Esophagus squamous epithelium (tissue), 5 donors: ENCODE measurements around the gene TEKTIP1. TPM values are rescaled to one million over a fixed set of nuclear protein-coding genes. Genes with fewer than 3 reads are reported as not detected.

Source experiments
- DNase-seq: peaks from one replicate; lab custom pipeline; 2025; lab: John Stamatoyannopoulos, UW
- H3K27ac ChIP-seq, 4 donors: fragments of 200-600 bp; sonication (generic); one replicate each; pipeline ENCODE4 v1.5.1; 2016 to 2019; ENCODE audit warnings: mild to moderate bottlenecking in 1 of 4
- H3K27me3 ChIP-seq, 4 donors: fragments of 200-600 bp; sonication (generic); 1 replicate in 3 of 4; 2 replicates in 1 of 4; pipeline versions ENCODE4 v1.5.1 to v1.6.0; 2017 to 2021; ENCODE audit warnings: antibody characterized with exemption in 1 of 4
- H3K36me3 ChIP-seq, 3 donors: fragments of 200-600 bp; sonication (generic); one replicate each; pipeline ENCODE4 v1.5.1; 2016 to 2019
- H3K4me1 ChIP-seq, 3 donors: fragments of 200-600 bp; sonication (generic); one replicate each; pipeline ENCODE4 v1.5.1; 2017 to 2019
- H3K4me3 ChIP-seq, 4 donors: fragments of 200-600 bp; sonication (generic); 1 replicate in 3 of 4; 2 replicates in 1 of 4; pipeline ENCODE4 v1.5.1; 2016 to 2019; ENCODE audit warnings: mild to moderate bottlenecking in 2 of 4, moderate library complexity in 1 of 4
- H3K9me3 ChIP-seq, 3 donors: fragments of 200-600 bp; sonication (generic); one replicate each; pipeline ENCODE4 v1.5.1; 2016 to 2019
- POLR2A ChIP-seq, 4 donors: fragments of 450-650 bp; IDR thresholded peaks; one replicate each; pipeline ENCODE4 v1.6.1; 2017; ENCODE audit warnings: antibody characterized with exemption in 4 of 4, mild to moderate bottlenecking in 4 of 4, moderate library complexity in 3 of 4
- WGBS, 2 donors: methylation state at CpG; one replicate each; pipeline ENCODE4 v1.1.5; 2018; 5-methylcytosine and 5-hydroxymethylcytosine counted together
- intact Hi-C: fragments of 100-400 bp; cut with DNase I; formaldehyde crosslinking; loops from one replicate; pipeline ENCODE4 v1.15.0; 2022
- total RNA-seq, 4 donors: library from RNA; depleted of rRNA; stranded (reverse); fragments of >200 nt; gene quantifications; one replicate each; pipeline ENCODE4 v1.1.0, GENCODE V29; 2016
- TF ChIP-seq, protein P1 (sequence below), 6 experiments: fragments of 450-650 bp in 4 of 6; fragments of 200-600 bp in 2 of 6; sonication (generic) in 2 of 6; IDR thresholded peaks; one replicate each; pipeline ENCODE4 v1.5.1; 2016 to 2019; ENCODE audit warnings: antibody characterized with exemption in 6 of 6, mild to moderate bottlenecking in 4 of 6, moderate library complexity in 4 of 6
- donor health status: DM: yes; HTN: yes; CAD: no.

TEKTIP1 gene
- total RNA-seq, 4 donors from 2014 or later: 0.95 TPM; not detected in 3

DNA sequence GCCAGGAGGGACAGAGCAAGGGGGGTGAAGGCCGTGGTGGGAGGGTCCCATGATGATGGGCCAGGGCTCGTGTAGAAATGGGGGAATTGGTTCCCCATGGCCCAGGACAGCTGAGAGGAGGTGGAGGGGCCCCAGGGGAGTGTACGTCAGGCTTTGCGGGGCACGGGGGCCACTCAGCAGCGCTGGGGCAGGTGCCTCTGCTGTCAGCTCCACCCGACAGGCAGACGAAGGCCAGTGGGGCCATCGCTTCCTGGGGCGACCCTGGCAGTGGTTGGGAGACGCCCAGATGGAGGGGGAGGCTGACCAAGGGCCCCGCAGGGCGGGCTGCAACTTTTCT is 1.9 kb upstream of the TEKTIP1 start:
- Histone ChIP-seq H3K36me3 (peaks cover 23 to 76% (median 31%) of the 10 kb centered on the region in 3 donors), H3K9me3 (no peaks in the 10 kb centered on the region), H3K27me3 (no peaks in the 10 kb centered on the region), H3K27ac (peak overlapping the region; percentile 46 to 65 (median 54)), H3K4me1 (peaks cover 0 to 29% (median 0%) of the 10 kb centered on the region in 3 donors), H3K4me3 (no peak overlapping the region)
- TF ChIP-seq POLR2A (IDR thresholded peaks at IDR 0.05): no peak
- TF ChIP-seq, protein P1, sequence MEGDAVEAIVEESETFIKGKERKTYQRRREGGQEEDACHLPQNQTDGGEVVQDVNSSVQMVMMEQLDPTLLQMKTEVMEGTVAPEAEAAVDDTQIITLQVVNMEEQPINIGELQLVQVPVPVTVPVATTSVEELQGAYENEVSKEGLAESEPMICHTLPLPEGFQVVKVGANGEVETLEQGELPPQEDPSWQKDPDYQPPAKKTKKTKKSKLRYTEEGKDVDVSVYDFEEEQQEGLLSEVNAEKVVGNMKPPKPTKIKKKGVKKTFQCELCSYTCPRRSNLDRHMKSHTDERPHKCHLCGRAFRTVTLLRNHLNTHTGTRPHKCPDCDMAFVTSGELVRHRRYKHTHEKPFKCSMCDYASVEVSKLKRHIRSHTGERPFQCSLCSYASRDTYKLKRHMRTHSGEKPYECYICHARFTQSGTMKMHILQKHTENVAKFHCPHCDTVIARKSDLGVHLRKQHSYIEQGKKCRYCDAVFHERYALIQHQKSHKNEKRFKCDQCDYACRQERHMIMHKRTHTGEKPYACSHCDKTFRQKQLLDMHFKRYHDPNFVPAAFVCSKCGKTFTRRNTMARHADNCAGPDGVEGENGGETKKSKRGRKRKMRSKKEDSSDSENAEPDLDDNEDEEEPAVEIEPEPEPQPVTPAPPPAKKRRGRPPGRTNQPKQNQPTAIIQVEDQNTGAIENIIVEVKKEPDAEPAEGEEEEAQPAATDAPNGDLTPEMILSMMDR (IDR thresholded peaks at IDR 0.05): no peak
- no peak for DNase-seq
- intact Hi-C loops: no loop called here
- 46 to 70% methylated on average over 2 to 7 of the region's 13 CpGs for WGBS, 2 donors

DNA sequence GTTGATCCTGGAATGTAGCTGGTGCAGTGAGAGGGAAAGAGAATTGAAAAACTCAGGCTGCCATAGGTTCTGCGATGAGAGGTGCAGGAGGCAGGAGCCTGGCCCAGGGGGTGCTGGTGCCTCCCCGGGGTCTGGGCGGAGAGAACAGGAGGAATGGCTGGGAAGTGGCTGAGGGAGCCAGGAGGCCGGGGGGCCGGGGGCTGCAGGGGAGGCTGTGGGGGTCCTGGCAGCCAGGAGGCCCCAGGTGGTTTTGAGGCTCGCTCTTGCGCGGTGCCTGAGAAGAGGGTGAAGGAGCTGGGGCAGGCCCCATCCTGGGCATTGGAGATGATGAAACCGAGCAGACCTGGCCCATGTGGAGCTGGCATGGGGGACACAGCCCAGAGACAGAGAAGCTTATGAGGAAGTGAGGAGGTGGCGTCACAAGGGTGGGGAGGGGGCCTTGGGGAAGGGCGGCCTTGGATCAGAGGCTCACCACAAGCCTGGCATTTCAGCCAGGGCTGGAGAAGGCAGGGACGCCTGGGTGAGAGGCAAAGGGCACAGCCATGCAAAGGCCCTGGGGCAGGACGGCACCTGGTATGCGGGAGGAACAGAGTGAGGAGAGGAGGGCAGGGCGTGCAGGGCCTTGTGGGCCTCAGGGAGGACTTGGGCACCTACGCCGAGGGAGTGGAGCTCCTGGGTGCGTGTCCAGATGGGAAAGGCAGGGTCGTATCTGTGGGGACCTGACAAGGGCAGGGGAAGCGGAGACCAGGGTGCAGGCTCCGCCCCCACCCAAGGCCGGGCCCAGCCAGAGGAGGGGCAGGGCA is 1.3 kb upstream of the TEKTIP1 start:
- intact Hi-C loops: no loop called here
- WGBS, 2 donors: 78 to 79% methylated on average over 17 of the region's 22 CpGs
- Histone ChIP-seq H3K4me1 (peaks cover 0 to 29% (median 0%) of the 10 kb centered on the region in 3 donors), H3K9me3 (no peaks in the 10 kb centered on the region), H3K4me3 (no peak overlapping the region), H3K36me3 (peaks cover 18 to 70% (median 26%) of the 10 kb centered on the region in 3 donors), H3K27ac (peak overlapping the region; percentile 46 to 65 (median 54)), H3K27me3 (no peaks in the 10 kb centered on the region)
- no peak for DNase-seq
- TF ChIP-seq, protein P1 (IDR thresholded peaks at IDR 0.05): no peak
- TF ChIP-seq POLR2A (IDR thresholded peaks at IDR 0.05): no peak

DNA sequence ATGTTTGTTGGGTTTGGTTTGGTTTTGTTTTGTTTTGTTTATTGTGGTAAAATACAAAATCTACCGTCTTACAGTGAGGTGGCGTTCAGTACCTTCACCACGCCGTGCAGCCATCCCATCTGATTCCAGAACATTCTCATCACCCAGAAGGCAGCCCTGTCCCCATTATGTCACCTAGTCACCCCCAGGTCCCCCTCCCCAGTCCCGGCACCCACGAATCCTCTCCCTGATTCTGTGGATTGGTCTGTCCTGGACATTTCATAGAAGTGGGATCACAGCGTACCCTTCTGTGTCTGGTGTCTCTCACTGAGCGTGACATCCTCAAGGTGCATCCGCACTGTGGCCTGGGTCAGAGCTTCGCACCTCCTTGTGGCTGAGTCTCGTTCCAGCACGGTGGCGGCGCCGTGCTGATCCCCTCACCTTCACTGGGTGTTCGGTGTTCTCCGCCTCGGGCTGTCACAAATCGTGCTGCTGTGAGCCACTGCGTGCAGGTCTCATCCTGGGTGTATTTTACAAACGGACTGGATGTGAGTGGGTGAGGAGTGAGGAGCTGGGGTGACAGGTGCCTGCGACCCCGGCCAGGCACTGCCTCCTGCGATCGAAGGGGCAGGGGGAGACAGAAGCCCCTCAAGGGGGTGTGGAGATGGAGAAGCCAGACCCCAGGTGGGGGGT is 580 bp upstream of the TEKTIP1 start:
- H3K9me3 ChIP-seq: no peaks in the 10 kb centered on the region
- 79 to 83% methylated on average over 10 to 19 of the region's 25 CpGs for WGBS, 2 donors
- no peak for DNase-seq
- H3K27me3 ChIP-seq: no peaks in the 10 kb centered on the region
- intact Hi-C loops: no loop called here
- TF ChIP-seq POLR2A (IDR thresholded peaks at IDR 0.05): no peak
- TF ChIP-seq, protein P1 (IDR thresholded peaks at IDR 0.05): no peak
- H3K4me1 ChIP-seq: peaks cover 0 to 34% (median 0%) of the 10 kb centered on the region in 3 donors
- H3K4me3 ChIP-seq: no peak overlapping the region
- H3K36me3 ChIP-seq: peaks cover 12 to 69% (median 18%) of the 10 kb centered on the region in 3 donors
- H3K27ac ChIP-seq: peak overlapping the region in 2 of 4 donors; percentile 2 to 28

DNA sequence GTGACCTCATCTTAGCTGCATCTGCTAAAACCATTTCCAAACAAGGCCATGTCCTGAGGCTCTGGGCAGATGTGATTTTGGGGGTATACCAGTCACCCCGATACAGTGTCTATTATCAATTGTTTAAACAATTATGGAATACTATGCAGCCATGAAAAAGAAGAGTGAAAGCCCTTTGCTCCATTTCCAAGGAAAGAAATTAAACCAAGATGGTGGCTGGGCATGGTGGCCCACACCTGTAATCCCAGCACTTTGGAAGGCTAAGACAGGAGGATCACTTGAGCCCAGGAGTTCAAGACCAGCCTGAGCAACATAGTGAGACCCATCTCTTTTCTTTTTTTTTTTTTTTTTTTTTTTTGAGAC is 763 bp downstream of the TEKTIP1 start:
- H3K4me3 ChIP-seq: no peak overlapping the region
- intact Hi-C loops: loop anchor here (10.0 kb wide), 1 partner anchor 165 kb away; the partner anchor contains the start of genes PIP5K1C and TJP3
- WGBS, 2 donors: 100% methylated on average over 1 of the region's 1 CpG; no CpG with 5 or more reads in 1 of the 2 donors

More for the DNA sequence above, 763 bp downstream of the TEKTIP1 start:
- no peak for TF ChIP-seq POLR2A (IDR thresholded peaks at IDR 0.05)
- TF ChIP-seq, protein P1 (IDR thresholded peaks at IDR 0.05): no peak
- H3K27me3 ChIP-seq: no peaks in the 10 kb centered on the region
- no peaks in the 10 kb centered on the region for H3K9me3 ChIP-seq
- H3K36me3 ChIP-seq: peaks cover 10 to 69% (median 12%) of the 10 kb centered on the region in 3 donors
- H3K4me1 ChIP-seq: peaks cover 0 to 39% (median 0%) of the 10 kb centered on the region in 3 donors
- DNase-seq: no peak
- H3K27ac ChIP-seq: no peak overlapping the region
